Measurements from ENCODE around the gene ADCY5. TPM values are rescaled to one million over a fixed set of nuclear protein-coding genes. Genes with fewer than 3 reads are reported as not detected.

The ADCY5 gene
- total RNA-seq, 2 experiments from 2014 or later: not detected

GRCh38 chr3:123480428-123480827 is 31.5 kb upstream of the ADCY5 start:
- no peak for DNase-seq
- CTCF ChIA-PET: no interaction called here
- Mint-ChIP-seq H3K36me3 (ENCODE audit: low read depth) (no peaks in the 10 kb centered on the region), H3K4me3 (no peak overlapping the region), H3K27ac (no peak overlapping the region), H3K27me3 (ENCODE audit: low read depth) (peaks cover 9% of the 10 kb centered on the region), H3K4me1 (ENCODE audit: low read depth) (no peaks in the 10 kb centered on the region), H3K9me3 (ENCODE audit: insufficient read depth) (no peaks in the 10 kb centered on the region)
- POLR2A ChIA-PET: no interaction called here
- no peak for ATAC-seq

GRCh38 chr3:123479891-123480290 is 31.0 kb upstream of the ADCY5 start:
- ChIA-PET POLR2A (no interaction called here), CTCF (no interaction called here)
- H3K4me3 Mint-ChIP-seq: no peak overlapping the region
- no peak for DNase-seq
- ATAC-seq: no peak
- H3K4me1 Mint-ChIP-seq (ENCODE audit: low read depth): no peaks in the 10 kb centered on the region
- H3K36me3 Mint-ChIP-seq (ENCODE audit: low read depth): no peaks in the 10 kb centered on the region
- no peak overlapping the region for H3K27ac Mint-ChIP-seq
- H3K9me3 Mint-ChIP-seq (ENCODE audit: insufficient read depth): no peaks in the 10 kb centered on the region
- H3K27me3 Mint-ChIP-seq (ENCODE audit: low read depth): peaks cover 9% of the 10 kb centered on the region

- Mint-ChIP-seq H3K36me3 (ENCODE audit: low read depth) (no peaks in the 10 kb centered on the region), H3K9me3 (ENCODE audit: insufficient read depth) (no peaks in the 10 kb centered on the region), H3K4me3 (no peak overlapping the region), H3K4me1 (ENCODE audit: low read depth) (no peaks in the 10 kb centered on the region), H3K27me3 (ENCODE audit: low read depth) (peaks cover 9% of the 10 kb centered on the region), H3K27ac (no peak overlapping the region)
- ChIA-PET CTCF (no interaction called here), POLR2A (no interaction called here)
- DNase-seq: no peak
- ATAC-seq: no peak
Observed at GRCh38 chr3:123478314-123478713, 29.4 kb upstream of the ADCY5 start.

GRCh38 chr3:123476967-123477750 is 28.3 kb upstream of the ADCY5 start:
- no peak for ATAC-seq
- H3K36me3 Mint-ChIP-seq (ENCODE audit: low read depth): no peaks in the 10 kb centered on the region
- H3K4me3 Mint-ChIP-seq: no peak overlapping the region
- POLR2A ChIA-PET: no interaction called here
- peaks cover 9% of the 10 kb centered on the region for H3K27me3 Mint-ChIP-seq (ENCODE audit: low read depth)
- no peaks in the 10 kb centered on the region for H3K4me1 Mint-ChIP-seq (ENCODE audit: low read depth)
- H3K9me3 Mint-ChIP-seq (ENCODE audit: insufficient read depth): no peaks in the 10 kb centered on the region
- DNase-seq: no peak
- H3K27ac Mint-ChIP-seq: no peak overlapping the region
- CTCF ChIA-PET: no interaction called here

GRCh38 chr3:123475786-123476185 is 26.9 kb upstream of the ADCY5 start:
- Mint-ChIP-seq H3K36me3 (ENCODE audit: low read depth) (no peaks in the 10 kb centered on the region), H3K27ac (no peak overlapping the region), H3K4me3 (no peak overlapping the region), H3K9me3 (ENCODE audit: insufficient read depth) (no peaks in the 10 kb centered on the region), H3K4me1 (ENCODE audit: low read depth) (no peaks in the 10 kb centered on the region), H3K27me3 (ENCODE audit: low read depth) (peaks cover 8% of the 10 kb centered on the region)
- ChIA-PET POLR2A (no interaction called here), CTCF (no interaction called here)
- no peak for DNase-seq
- ATAC-seq: no peak

- Mint-ChIP-seq H3K27me3 (ENCODE audit: low read depth) (peaks cover 6% of the 10 kb centered on the region), H3K36me3 (ENCODE audit: low read depth) (no peaks in the 10 kb centered on the region), H3K4me1 (ENCODE audit: low read depth) (no peaks in the 10 kb centered on the region), H3K4me3 (no peak overlapping the region), H3K27ac (no peak overlapping the region), H3K9me3 (ENCODE audit: insufficient read depth) (no peaks in the 10 kb centered on the region)
- POLR2A ChIA-PET: no interaction called here
- DNase-seq (no peak), ATAC-seq (no peak)
- CTCF ChIA-PET: interaction anchor here (0.9 kb wide), 1 partner anchor 18 kb away, joined by 3 read pairs; no protein-coding TSS in a partner anchor
Observed at GRCh38 chr3:123471106-123471505, 22.2 kb upstream of the ADCY5 start.

- H3K27ac Mint-ChIP-seq: no peak overlapping the region
- H3K4me1 Mint-ChIP-seq (ENCODE audit: low read depth): no peaks in the 10 kb centered on the region
- DNase-seq: no peak
- H3K9me3 Mint-ChIP-seq (ENCODE audit: insufficient read depth): no peaks in the 10 kb centered on the region
- no peak overlapping the region for H3K4me3 Mint-ChIP-seq
- H3K36me3 Mint-ChIP-seq (ENCODE audit: low read depth): no peaks in the 10 kb centered on the region
- no peak for ATAC-seq
- ChIA-PET POLR2A (no interaction called here), CTCF (no interaction called here)
- H3K27me3 Mint-ChIP-seq (ENCODE audit: low read depth): peaks cover 12% of the 10 kb centered on the region
Observed at GRCh38 chr3:123469323-123469995, 20.6 kb upstream of the ADCY5 start.

GRCh38 chr3:123467046-123467445 is 18.2 kb upstream of the ADCY5 start:
- CTCF ChIA-PET: no interaction called here
- Mint-ChIP-seq H3K9me3 (ENCODE audit: insufficient read depth) (no peaks in the 10 kb centered on the region), H3K4me1 (ENCODE audit: low read depth) (no peaks in the 10 kb centered on the region), H3K27ac (no peak overlapping the region), H3K27me3 (ENCODE audit: low read depth) (peaks cover 21% of the 10 kb centered on the region), H3K36me3 (ENCODE audit: low read depth) (no peaks in the 10 kb centered on the region), H3K4me3 (no peak overlapping the region)
- POLR2A ChIA-PET: no interaction called here
- DNase-seq: no peak
- ATAC-seq: no peak

GRCh38 chr3:123464211-123464610 is 15.3 kb upstream of the ADCY5 start:
- ChIA-PET POLR2A (no interaction called here), CTCF (interaction anchor here (0.6 kb wide), 1 partner anchor 1653 kb away, joined by 3 read pairs; no protein-coding TSS in a partner anchor)
- Mint-ChIP-seq H3K9me3 (ENCODE audit: insufficient read depth) (no peaks in the 10 kb centered on the region), H3K27me3 (ENCODE audit: low read depth) (peaks cover 30% of the 10 kb centered on the region), H3K4me3 (no peak overlapping the region), H3K27ac (no peak overlapping the region), H3K4me1 (ENCODE audit: low read depth) (no peaks in the 10 kb centered on the region), H3K36me3 (ENCODE audit: low read depth) (no peaks in the 10 kb centered on the region)
- ATAC-seq (no peak), DNase-seq (no peak)

- Mint-ChIP-seq H3K27me3 (ENCODE audit: low read depth) (peaks cover 32% of the 10 kb centered on the region), H3K9me3 (ENCODE audit: insufficient read depth) (no peaks in the 10 kb centered on the region), H3K4me1 (ENCODE audit: low read depth) (no peaks in the 10 kb centered on the region), H3K27ac (no peak overlapping the region), H3K4me3 (no peak overlapping the region), H3K36me3 (ENCODE audit: low read depth) (no peaks in the 10 kb centered on the region)
- POLR2A ChIA-PET: no interaction called here
- CTCF ChIA-PET: interaction anchor here (1.9 kb wide), 1 partner anchor 11 kb away, joined by 5 read pairs; the partner anchor contains the start of gene ADCY5
- DNase-seq: no peak
- no peak for ATAC-seq
Observed at GRCh38 chr3:123459862-123460261, 11.0 kb upstream of the ADCY5 start.

GRCh38 chr3:123458255-123458654 is 9.4 kb upstream of the ADCY5 start:
- no peak overlapping the region for H3K27ac Mint-ChIP-seq
- POLR2A ChIA-PET: no interaction called here
- peaks cover 37% of the 10 kb centered on the region for H3K27me3 Mint-ChIP-seq (ENCODE audit: low read depth)
- H3K4me1 Mint-ChIP-seq (ENCODE audit: low read depth): no peaks in the 10 kb centered on the region
- CTCF ChIA-PET: interaction anchor here (0.9 kb wide), 1 partner anchor 10 kb away, joined by 5 read pairs; the partner anchor contains the start of gene ADCY5
- no peak overlapping the region for H3K4me3 Mint-ChIP-seq
- no peaks in the 10 kb centered on the region for H3K9me3 Mint-ChIP-seq (ENCODE audit: insufficient read depth)
- H3K36me3 Mint-ChIP-seq (ENCODE audit: low read depth): no peaks in the 10 kb centered on the region
- ATAC-seq (no peak), DNase-seq (no peak)

GRCh38 chr3:123457841-123458240 is 9.0 kb upstream of the ADCY5 start:
- ChIA-PET POLR2A (no interaction called here), CTCF (interaction anchor here (0.9 kb wide), 1 partner anchor 10 kb away, joined by 5 read pairs; the partner anchor contains the start of gene ADCY5)
- H3K27ac Mint-ChIP-seq: no peak overlapping the region
- ATAC-seq: no peak
- peaks cover 37% of the 10 kb centered on the region for H3K27me3 Mint-ChIP-seq (ENCODE audit: low read depth)
- H3K36me3 Mint-ChIP-seq (ENCODE audit: low read depth): no peaks in the 10 kb centered on the region
- no peaks in the 10 kb centered on the region for H3K9me3 Mint-ChIP-seq (ENCODE audit: insufficient read depth)
- H3K4me3 Mint-ChIP-seq: no peak overlapping the region
- DNase-seq: no peak
- no peaks in the 10 kb centered on the region for H3K4me1 Mint-ChIP-seq (ENCODE audit: low read depth)
